ENCODE data around the gene GPRC5B.

The GPRC5B gene

GRCh38 chr16:19884611-19885450 lies at the start of gene GPRC5B:
Gene GPRC5B (minus strand): TSS chr16:19884848. CDS start chr16:19872845, 12,003 bp downstream.
- peak; percentile 29 for DNase-seq

GRCh38 chr16:19933740-19934139 lies 49.1 kb upstream of the GPRC5B start:
- no peak for DNase-seq

GRCh38 chr16:19929062-19929511 lies 44.4 kb upstream of the GPRC5B start:
- no peak for DNase-seq

GRCh38 chr16:19928432-19928831 lies 43.8 kb upstream of the GPRC5B start:
- no peak for DNase-seq

GRCh38 chr16:19926449-19927390 lies 42.1 kb upstream of the GPRC5B start:
- no peak for DNase-seq

- DNase-seq, result no peak
These were observed 38.7 kb upstream of the GPRC5B start for GRCh38 chr16:19923396-19923795.

- no peak for DNase-seq
These were observed 34.5 kb upstream of the GPRC5B start for GRCh38 chr16:19919142-19919541.

- no peak for DNase-seq
These were observed 31.4 kb upstream of the GPRC5B start for GRCh38 chr16:19916064-19916463.

GRCh38 chr16:19914877-19915276 lies 30.2 kb upstream of the GPRC5B start:
- no peak for DNase-seq

GRCh38 chr16:19913340-19913645 lies 28.6 kb upstream of the GPRC5B start:
- DNase-seq, result no peak

GRCh38 chr16:19912455-19913339 lies 28.0 kb upstream of the GPRC5B start:
- DNase-seq, result no peak

GRCh38 chr16:19911747-19912454 lies 27.3 kb upstream of the GPRC5B start:
- no peak for DNase-seq

GRCh38 chr16:19911204-19911603 lies 26.6 kb upstream of the GPRC5B start:
- DNase-seq, result no peak

GRCh38 chr16:19909750-19910322 lies 25.2 kb upstream of the GPRC5B start:
- no peak for DNase-seq

- DNase-seq, result no peak
These were observed 24.3 kb upstream of the GPRC5B start for GRCh38 chr16:19908921-19909320.

- peak; percentile 59 for DNase-seq
These were observed 22.7 kb upstream of the GPRC5B start for GRCh38 chr16:19907161-19907992.

GRCh38 chr16:19901164-19901563 lies 16.5 kb upstream of the GPRC5B start:
- no peak for DNase-seq

- DNase-seq, result no peak
These were observed 14.9 kb upstream of the GPRC5B start for GRCh38 chr16:19899605-19899955.

- DNase-seq, result peak; percentile 27
These were observed 14.4 kb upstream of the GPRC5B start for GRCh38 chr16:19898924-19899604.

GRCh38 chr16:19898166-19898565 lies 13.5 kb upstream of the GPRC5B start:
- DNase-seq, result no peak

All from activated T-cell treated with anti-CD3 and anti-CD28 coated beads for 4 hours (primary cell).